HEK293 (cell line): ENCODE measurements around the gene ZFPM1.

Experiments
- HOXA7 ChIP-seq: sonication (generic); formaldehyde crosslinking; IDR thresholded peaks from 2 replicates; pipeline ENCODE4 v1.8.1; 2022; ENCODE audit warnings: missing genetic modification reagents, borderline replicate concordance
- ZNF404 ChIP-seq: fragments of 450-650 bp; formaldehyde crosslinking; IDR thresholded peaks from 2 replicates; pipeline ENCODE4 v1.5.1; 2017; ENCODE audit warnings: missing biosample characterization, missing genetic modification characterization
- ZNF558 ChIP-seq: fragments of 450-650 bp; formaldehyde crosslinking; IDR thresholded peaks from 2 replicates; pipeline ENCODE4 v1.5.1; 2016; ENCODE audit warnings: missing biosample characterization, missing genetic modification characterization
- ZNF777 ChIP-seq: fragments of 450-650 bp; formaldehyde crosslinking; IDR thresholded peaks from 2 replicates; pipeline ENCODE4 v1.5.1; 2017; ENCODE audit warnings: missing biosample characterization, missing genetic modification characterization, borderline replicate concordance
- TF ChIP-seq, protein P1 (sequence below): fragments of 450-650 bp; formaldehyde crosslinking; IDR thresholded peaks from 2 replicates; pipeline ENCODE4 v1.5.1; 2016; ENCODE audit warnings: missing biosample characterization, missing genetic modification characterization
- TF ChIP-seq, protein P2 (sequence below): fragments of 450-650 bp; formaldehyde crosslinking; IDR thresholded peaks from 2 replicates; pipeline ENCODE4 v1.5.1; 2016; ENCODE audit warnings: missing biosample characterization, missing genetic modification characterization
- TF ChIP-seq, protein P3 (sequence below): fragments of 450-650 bp; formaldehyde crosslinking; IDR thresholded peaks from 2 replicates; pipeline ENCODE4 v1.5.1; 2016; ENCODE audit warnings: missing biosample characterization, missing genetic modification characterization

DNA sequence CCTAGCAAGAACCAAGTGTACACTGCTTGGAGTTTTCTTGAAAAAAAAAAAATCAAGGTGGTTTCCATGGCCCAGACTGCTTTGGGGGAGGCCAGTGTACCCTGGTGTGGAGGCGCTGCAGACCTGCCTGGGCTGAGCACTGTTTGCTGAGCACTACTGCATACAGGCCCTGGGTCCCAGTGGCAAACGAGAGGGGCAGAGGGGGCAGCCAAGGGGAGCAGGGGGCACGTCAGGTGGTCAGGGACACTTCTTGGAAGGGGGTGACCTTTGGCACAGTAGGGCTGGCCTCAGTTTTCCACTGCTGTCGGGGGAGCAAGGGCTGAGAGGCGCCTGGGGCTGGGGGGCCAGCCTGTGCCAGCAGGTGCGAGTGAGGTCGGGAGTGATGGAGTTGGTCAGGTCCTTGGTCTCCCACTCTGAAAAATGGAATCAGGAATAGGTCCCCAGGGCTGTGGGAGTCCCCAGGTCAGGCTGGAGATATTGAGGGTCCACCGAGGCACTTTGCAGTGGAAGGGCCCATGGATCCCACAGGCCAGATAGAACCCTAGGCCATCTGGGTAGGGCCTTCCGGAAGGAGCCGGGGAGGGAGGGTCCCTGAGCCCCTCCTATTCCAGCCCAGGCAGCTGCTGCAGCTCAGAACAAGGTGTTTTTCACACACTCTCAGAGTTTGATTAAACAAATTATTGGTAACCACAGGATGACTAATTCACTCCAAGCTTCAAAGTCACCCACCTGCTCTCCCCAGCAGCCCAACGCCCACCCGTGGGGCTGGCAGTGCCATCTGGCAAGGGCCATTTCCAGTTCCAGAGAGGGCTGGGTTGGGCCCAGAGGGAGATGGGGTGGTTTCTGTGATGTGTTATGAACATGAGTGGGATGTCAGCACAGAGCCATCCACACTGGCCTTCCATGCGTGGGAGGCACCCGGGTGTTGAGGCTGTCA, 3.5 kb downstream of the ZFPM1 start:
- TF ChIP-seq HOXA7 (CRISPR knock-in tag) (no peak), ZNF558 (tag by site-specific recombination) (no peak), ZNF404 (tag by site-specific recombination) (no peak), ZNF777 (tag by site-specific recombination) (no peak)
- TF ChIP-seq, protein P1, sequence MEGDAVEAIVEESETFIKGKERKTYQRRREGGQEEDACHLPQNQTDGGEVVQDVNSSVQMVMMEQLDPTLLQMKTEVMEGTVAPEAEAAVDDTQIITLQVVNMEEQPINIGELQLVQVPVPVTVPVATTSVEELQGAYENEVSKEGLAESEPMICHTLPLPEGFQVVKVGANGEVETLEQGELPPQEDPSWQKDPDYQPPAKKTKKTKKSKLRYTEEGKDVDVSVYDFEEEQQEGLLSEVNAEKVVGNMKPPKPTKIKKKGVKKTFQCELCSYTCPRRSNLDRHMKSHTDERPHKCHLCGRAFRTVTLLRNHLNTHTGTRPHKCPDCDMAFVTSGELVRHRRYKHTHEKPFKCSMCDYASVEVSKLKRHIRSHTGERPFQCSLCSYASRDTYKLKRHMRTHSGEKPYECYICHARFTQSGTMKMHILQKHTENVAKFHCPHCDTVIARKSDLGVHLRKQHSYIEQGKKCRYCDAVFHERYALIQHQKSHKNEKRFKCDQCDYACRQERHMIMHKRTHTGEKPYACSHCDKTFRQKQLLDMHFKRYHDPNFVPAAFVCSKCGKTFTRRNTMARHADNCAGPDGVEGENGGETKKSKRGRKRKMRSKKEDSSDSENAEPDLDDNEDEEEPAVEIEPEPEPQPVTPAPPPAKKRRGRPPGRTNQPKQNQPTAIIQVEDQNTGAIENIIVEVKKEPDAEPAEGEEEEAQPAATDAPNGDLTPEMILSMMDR (tag by site-specific recombination), result no peak
- TF ChIP-seq, protein P2, sequence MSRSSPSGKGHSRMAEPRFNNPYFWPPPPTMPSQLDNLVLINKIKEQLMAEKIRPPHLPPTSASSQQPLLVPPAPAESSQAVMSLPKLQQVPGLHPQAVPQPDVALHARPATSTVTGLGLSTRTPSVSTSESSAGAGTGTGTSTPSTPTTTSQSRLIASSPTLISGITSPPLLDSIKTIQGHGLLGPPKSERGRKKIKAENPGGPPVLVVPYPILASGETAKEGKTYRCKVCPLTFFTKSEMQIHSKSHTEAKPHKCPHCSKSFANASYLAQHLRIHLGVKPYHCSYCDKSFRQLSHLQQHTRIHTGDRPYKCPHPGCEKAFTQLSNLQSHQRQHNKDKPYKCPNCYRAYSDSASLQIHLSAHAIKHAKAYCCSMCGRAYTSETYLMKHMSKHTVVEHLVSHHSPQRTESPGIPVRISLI (tag by site-specific recombination), result no peak
- TF ChIP-seq, protein P3, sequence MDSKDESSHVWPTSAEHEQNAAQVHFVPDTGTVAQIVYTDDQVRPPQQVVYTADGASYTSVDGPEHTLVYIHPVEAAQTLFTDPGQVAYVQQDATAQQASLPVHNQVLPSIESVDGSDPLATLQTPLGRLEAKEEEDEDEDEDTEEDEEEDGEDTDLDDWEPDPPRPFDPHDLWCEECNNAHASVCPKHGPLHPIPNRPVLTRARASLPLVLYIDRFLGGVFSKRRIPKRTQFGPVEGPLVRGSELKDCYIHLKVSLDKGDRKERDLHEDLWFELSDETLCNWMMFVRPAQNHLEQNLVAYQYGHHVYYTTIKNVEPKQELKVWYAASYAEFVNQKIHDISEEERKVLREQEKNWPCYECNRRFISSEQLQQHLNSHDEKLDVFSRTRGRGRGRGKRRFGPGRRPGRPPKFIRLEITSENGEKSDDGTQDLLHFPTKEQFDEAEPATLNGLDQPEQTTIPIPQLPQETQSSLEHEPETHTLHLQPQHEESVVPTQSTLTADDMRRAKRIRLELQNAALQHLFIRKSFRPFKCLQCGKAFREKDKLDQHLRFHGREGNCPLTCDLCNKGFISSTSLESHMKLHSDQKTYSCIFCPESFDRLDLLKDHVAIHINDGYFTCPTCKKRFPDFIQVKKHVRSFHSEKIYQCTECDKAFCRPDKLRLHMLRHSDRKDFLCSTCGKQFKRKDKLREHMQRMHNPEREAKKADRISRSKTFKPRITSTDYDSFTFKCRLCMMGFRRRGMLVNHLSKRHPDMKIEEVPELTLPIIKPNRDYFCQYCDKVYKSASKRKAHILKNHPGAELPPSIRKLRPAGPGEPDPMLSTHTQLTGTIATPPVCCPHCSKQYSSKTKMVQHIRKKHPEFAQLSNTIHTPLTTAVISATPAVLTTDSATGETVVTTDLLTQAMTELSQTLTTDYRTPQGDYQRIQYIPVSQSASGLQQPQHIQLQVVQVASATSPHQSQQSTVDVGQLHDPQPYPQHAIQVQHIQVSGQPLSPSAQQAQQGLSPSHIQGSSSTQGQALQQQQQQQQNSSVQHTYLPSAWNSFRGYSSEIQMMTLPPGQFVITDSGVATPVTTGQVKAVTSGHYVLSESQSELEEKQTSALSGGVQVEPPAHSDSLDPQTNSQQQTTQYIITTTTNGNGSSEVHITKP (tag by site-specific recombination), result no peak
